GM18526 (cell line): Measurements from ENCODE around the gene PGBD5.

Experiments
- POLR2A ChIP-seq: IDR thresholded peaks from 3 replicates; pipeline ENCODE4 v1.6.1; 2011; ENCODE audit not compliant: insufficient read length; ENCODE audit errors: extremely low read depth

Gene PGBD5, protein sequence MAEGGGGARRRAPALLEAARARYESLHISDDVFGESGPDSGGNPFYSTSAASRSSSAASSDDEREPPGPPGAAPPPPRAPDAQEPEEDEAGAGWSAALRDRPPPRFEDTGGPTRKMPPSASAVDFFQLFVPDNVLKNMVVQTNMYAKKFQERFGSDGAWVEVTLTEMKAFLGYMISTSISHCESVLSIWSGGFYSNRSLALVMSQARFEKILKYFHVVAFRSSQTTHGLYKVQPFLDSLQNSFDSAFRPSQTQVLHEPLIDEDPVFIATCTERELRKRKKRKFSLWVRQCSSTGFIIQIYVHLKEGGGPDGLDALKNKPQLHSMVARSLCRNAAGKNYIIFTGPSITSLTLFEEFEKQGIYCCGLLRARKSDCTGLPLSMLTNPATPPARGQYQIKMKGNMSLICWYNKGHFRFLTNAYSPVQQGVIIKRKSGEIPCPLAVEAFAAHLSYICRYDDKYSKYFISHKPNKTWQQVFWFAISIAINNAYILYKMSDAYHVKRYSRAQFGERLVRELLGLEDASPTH

DNA sequence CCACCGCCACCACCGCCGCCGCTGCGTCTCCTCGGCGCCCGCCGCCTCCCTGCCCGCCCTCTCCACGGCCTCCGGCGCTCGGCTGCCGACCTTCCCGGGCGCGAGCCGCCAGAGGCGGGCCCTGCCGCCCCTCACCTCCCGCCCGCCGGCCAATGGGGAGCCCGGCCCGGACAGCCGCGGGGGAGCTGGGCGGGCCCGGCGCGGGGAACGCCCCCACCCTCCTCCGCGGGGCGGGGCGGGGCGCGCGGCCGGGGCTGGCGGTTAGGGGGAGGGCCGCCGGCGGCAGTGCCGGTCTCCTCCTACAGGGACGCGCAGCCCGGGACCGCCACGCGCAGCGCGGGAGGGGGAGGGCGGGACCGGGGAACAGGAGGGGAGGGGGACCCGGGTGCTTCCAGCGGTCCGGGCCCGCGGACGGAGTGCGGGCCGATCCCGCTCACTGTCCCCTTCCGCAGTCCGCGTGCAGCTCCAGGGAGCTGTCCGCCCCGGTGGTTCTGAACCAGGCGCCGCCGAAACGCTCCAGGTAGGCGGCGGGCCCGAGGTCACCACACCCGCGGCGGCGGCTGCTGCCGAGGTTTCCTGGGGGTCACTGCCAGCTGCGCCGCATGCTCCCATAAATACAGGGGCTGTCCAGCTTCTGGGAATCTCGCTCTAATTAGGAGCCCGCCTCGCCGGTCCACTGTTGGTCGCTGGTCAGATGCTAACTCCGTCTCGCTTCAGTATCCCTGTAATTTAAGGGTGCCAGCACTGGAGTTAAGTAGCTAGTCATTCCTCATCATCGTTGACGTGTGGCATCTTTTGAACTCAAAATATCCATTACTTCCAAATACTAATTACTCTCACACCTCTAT, at the start of gene PGBD5:
TSS of gene PGBD5 (minus strand) at position 87 of the 848 bp plus-strand sequence. CDS start 404 bp downstream, outside the sequence.
- no peak for TF ChIP-seq POLR2A

DNA sequence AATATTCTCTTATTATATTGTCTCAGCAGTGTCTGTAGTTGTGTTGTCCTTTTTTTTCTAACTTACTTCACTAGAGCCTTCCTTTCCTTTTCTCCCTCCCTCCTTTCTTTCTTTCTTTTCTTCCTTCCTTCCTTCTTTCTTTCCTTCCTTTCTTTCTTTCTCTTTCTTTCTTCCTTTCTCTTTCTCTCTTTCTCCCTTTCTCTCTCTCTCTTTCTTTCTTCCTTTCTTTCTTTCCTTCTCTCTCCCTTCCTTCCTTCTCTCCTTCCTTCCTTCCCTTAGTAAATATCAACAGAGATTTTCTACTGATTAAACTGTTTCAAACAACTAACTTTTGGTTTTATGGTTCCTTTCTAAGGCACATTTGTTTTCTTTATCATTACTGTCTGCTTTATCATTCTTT, 43.1 kb upstream of the PGBD5 start:
- TF ChIP-seq POLR2A = no peak

DNA sequence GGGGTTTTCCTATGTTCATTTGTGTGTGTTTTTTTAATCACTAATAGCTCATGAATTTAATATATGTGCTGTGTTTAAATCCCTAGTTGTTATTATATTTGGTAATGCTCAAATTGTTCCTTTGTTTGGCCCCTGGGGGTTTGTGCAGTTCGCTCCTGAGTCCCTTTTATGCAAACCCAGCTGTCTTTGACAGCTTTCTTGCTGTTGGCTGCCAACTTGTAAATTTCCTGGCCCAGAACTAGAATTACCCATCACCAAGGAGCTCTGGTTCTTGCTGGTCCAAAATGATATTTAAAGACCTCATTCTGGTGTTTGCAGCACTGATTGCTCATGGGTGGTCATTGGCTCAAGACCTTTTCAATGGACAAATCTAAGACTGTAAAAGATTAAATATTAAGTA, 39.6 kb upstream of the PGBD5 start:
- no peak for TF ChIP-seq POLR2A

DNA sequence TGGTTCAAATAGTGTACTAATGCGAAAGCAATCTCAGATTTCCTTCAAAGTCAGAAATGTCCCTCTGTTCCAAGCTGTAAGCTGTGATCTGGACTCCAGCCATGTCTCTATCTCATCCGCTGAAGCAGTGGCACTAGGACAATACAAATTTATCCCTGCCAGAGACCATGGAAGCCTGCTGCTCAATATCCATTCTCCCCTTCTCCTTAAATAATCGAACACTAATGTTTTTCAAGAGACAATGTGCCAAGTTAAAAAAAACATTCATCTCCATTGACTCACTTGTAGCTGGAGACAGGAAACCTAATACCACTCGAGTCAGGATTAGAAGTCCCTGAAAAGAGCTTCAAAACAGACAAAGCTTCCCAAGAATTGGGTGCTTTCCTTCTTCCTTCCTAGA, 38.5 kb upstream of the PGBD5 start:
- no peak for TF ChIP-seq POLR2A

DNA sequence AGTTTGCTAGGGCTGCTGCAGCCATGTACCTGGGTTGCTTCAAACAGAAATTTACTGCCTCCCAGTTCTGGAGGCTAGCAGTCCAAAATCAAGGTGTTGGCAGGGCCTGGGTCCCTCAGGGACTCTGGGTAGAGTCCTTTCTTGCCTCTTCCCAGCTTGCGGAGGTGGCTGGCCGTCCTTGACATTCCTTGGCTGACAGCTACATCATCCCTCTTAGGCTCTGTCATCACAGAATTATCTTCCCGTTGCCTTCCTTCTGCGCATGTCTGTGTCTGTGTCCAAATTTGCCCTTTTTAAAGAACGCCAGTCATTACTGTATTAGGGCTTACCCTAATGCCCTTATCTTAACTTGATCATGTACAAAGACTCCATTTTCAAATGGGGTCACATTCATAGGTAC, 37.6 kb upstream of the PGBD5 start:
- TF ChIP-seq POLR2A = no peak

DNA sequence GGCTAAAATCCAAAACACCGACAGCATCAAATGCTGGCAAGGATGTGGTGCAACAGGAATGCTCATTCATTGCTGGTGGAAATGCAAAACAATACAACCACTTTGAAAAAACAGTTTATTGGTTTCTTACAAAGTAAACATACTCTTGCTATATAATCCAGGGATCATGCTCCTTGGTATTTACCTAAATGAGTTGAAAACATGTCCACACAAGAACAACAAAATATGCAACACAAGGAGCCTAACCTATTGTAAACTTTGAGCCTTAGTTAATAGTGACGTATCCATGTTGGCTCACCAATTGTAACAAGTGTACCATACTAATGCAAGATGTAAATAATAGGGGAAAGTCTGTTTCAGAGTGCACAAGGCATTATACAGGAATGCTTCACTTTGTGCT, 37.2 kb upstream of the PGBD5 start:
- no peak for TF ChIP-seq POLR2A

DNA sequence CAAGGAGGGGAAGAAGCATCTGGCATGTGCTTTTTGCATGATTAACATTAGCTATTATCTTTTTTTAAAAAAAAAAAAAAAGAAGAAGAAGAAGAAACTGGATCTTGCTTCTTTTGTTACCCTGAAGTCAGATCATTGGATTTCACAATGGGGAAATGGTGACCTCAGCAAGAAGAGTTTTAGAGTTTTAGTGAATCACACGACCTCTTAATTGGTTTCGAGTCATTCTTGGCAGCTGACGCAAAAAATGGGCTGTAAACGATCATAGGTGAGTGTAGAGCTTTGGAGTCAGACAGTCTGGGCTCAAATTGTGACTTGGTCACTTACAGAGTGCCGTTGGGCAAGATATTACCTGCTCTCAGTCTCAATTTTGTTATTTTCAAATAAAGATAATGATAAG, 33.3 kb upstream of the PGBD5 start:
- TF ChIP-seq POLR2A = no peak

DNA sequence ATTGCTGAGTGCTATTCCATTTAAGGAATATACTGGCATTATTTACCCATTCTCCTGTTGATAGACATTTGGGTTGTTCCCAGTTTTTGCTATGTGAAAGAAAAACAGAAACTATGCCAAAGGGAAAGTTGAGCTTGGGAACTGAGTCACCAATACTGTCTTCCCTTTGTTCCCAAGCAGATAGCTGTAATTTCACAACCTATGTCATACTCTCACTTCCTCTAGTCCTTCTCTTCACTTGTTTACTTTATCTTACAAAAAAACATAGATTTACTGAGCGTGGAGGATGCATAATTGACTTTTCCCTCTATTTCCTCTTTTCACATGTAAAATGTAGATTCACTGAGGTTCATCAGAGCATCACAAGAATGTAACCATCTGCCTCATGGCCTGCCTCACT, 32.4 kb upstream of the PGBD5 start:
- no peak for TF ChIP-seq POLR2A

DNA sequence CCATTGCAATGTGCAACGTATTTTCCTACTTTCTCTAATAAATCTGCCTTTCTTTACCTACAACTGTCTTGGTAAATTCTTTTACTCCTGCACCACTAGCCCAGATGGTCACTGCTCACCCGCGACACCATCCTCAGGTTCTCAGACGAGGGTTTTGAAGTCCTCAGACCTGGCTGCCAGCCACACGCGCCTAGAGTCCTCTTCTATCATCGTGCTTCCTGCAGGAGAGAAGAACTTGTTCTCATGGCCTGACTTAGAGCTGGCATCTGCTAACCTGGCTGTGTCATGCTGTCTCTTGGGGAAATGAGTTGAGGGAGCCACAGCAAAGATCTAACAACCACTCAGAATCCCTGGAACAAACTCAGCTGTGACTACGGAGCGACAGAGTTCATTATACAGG, 30.3 kb upstream of the PGBD5 start:
- TF ChIP-seq POLR2A = no peak

DNA sequence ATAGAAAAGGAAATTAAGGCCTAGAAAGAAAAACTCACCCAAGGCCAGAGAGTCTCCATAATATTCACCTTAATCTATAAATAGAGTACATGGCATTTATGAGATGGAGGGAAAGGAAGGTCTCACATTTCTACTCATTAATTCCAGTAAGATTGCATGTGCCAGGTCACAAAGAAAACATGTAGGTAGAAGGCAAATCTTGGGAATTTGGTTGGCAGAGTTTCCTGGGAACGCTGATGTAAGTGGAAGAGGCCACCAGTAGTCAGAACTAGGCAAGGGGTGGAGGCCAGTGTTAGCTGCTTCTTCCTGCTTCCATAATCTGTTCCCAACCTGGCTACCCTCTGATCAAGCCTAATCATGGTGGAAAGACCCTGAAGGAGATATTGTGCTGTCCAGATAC, 29.2 kb upstream of the PGBD5 start:
- no peak for TF ChIP-seq POLR2A

DNA sequence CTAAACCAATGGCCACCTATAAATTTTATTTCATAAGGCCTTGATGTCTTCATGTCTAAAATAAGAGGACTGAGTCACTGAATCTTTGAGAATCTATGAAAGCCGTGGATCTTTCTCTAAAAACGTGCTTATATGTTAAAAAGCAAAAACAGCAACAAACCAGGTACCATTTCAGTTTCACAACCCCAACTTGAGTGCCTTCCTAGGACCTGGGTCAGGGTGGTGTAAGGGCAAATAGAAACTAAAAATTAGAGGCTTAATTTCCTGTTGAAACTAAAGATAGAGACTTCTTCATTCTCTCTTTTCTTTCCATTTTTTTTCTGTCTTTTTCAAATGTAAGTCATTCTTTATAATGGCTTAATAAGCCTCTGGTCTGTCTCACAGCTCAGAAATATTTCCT, 27.2 kb upstream of the PGBD5 start:
- no peak for TF ChIP-seq POLR2A

DNA sequence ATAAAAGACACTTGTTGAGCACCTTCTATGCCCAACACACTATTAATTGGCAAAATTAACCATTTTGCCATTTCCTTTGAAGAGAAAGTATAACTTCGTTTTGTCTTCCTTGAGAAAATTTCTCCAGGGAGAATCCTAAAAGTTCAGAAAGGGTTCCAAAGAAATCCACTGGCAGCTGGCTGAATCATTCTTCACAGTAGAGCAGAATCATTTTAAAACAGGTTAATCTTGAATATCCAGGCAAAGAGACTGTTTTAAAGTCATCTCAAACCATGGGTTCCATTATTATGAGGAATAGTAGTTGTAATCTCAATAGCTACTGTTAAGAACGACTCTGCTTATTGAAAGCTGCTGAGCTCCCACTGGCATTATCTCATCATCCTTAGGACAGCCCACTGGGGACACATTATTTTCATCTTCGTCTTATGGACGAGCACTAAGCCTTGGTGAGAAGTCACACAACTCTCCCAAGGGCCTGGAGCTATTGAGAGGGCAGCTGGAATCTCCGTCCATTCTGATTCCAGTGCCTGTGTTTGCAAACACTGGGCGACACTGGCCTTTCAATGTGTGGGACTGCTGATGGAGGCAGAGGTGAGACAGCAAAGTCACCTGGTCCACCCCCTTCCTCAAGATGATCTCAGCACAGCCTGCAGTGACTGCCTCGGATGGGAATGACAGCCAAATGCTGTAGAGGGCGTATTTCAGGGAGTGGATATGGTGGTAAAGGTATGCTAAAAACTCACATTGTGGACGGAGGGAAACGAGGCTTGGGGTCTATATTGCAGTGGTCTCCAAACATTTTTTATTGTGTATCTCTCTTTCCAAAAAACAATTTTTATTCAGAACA, 15.3 kb upstream of the PGBD5 start:
- TF ChIP-seq POLR2A = no peak

DNA sequence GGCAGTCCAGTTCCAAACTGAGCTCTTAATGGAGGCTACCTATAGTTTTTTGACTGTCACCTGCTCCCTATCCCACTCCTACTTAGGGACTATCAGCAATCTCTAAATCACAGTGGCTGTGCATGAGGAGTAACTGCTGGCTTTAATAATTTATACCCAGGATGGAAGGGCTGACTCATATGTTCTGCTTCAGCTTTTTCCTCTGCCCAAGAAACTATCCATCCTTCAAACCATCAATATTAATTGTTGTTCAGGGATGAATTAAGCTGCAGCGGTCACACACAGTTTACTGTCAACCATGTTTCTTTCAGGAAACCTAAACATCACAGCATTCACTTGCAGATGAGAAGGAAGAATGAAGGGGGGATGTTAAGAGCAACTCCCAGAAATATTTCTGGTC, 9.0 kb upstream of the PGBD5 start:
- TF ChIP-seq POLR2A = no peak

DNA sequence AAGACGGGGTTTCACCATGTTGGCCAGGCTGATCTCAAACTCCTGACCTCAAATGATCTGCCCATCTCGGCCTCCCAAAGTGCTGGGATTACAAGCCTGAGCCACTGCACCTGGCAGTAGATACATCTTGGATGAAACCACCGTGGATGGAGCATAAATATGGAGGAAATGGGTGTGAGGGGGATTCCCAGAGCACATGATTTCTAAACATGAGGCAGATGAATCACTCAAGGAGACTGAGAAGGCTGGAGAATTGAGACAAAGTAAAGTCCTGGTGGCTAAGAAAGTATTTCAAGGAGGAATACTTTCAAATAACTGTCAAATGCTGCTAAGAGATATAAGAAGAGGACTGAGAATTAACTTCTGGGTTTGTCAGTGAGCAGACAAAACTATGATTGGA, 5.4 kb upstream of the PGBD5 start:
- no peak for TF ChIP-seq POLR2A

DNA sequence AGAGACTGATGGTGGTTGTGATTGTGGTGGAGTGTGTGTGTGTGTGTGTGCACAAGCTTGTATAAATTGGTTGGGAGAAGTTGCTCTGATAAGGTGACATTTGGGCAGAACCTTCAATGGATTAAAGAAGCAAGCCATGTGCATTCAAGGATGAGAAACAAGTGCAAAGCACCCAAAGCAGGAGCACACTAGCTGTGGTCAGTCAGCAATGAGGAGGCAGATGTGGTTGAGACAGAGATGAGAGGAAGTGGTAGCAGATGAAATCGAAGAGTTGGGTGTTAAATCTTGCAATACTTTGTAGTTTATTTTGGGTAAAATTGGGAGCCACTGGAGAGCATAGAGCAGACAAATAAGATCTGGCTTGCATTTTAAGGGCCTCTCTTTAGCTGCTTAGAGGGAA, 4.4 kb upstream of the PGBD5 start:
- no peak for TF ChIP-seq POLR2A
